ENCODE data around the gene SDK1.

The SDK1 gene

GRCh38 chr7:4166340-4166739 lies 865.3 kb downstream of the SDK1 start:
- H3K27ac ChIP-seq = no peak overlapping the region
- TF ChIP-seq CTCF (IDR thresholded peaks at IDR 0.05) = no peak
- H3K4me2 ChIP-seq (ENCODE audit: low read length) = no peak overlapping the region
- no peak overlapping the region for H3K4me3 ChIP-seq (ENCODE audit: low read depth, low read length)
- H3K4me1 ChIP-seq = no peaks in the 10 kb centered on the region
- H3K9ac ChIP-seq = no peak overlapping the region
- no peak overlapping the region for H2AFZ ChIP-seq
- no peaks in the 10 kb centered on the region for H3K9me3 ChIP-seq (ENCODE audit: control insufficient read depth, low read length)
- H3K36me3 ChIP-seq (ENCODE audit: control insufficient read depth, insufficient read depth, low read length) = no peaks in the 10 kb centered on the region
- H3K79me2 ChIP-seq = no peaks in the 10 kb centered on the region
- H3K27me3 ChIP-seq (ENCODE audit: control insufficient read depth, insufficient read depth, low read length) = no peaks in the 10 kb centered on the region

- Histone ChIP-seq H3K4me1 (no peaks in the 10 kb centered on the region), H3K4me3 (ENCODE audit: low read depth, low read length) (no peak overlapping the region), H3K27me3 (ENCODE audit: control insufficient read depth, insufficient read depth, low read length) (no peaks in the 10 kb centered on the region), H3K9ac (no peak overlapping the region), H3K36me3 (ENCODE audit: control insufficient read depth, insufficient read depth, low read length) (no peaks in the 10 kb centered on the region), H2AFZ (no peak overlapping the region), H3K9me3 (ENCODE audit: control insufficient read depth, low read length) (no peaks in the 10 kb centered on the region), H3K79me2 (no peaks in the 10 kb centered on the region), H3K4me2 (ENCODE audit: low read length) (no peak overlapping the region), H3K27ac (no peak overlapping the region)
- TF ChIP-seq CTCF (IDR thresholded peaks at IDR 0.05) = no peak
Measured at GRCh38 chr7:4166807-4167206, 865.8 kb downstream of the SDK1 start.

- Histone ChIP-seq H3K4me3 (ENCODE audit: low read depth, low read length) (no peak overlapping the region), H3K4me2 (ENCODE audit: low read length) (no peak overlapping the region), H3K79me2 (no peaks in the 10 kb centered on the region), H3K4me1 (no peaks in the 10 kb centered on the region), H3K27me3 (ENCODE audit: control insufficient read depth, insufficient read depth, low read length) (no peaks in the 10 kb centered on the region), H3K36me3 (ENCODE audit: control insufficient read depth, insufficient read depth, low read length) (no peaks in the 10 kb centered on the region), H3K27ac (no peak overlapping the region), H3K9ac (no peak overlapping the region), H2AFZ (no peak overlapping the region), H3K9me3 (ENCODE audit: control insufficient read depth, low read length) (no peaks in the 10 kb centered on the region)
- no peak for TF ChIP-seq CTCF (IDR thresholded peaks at IDR 0.05)
Measured at GRCh38 chr7:4167385-4167910, 866.4 kb downstream of the SDK1 start.

- no peaks in the 10 kb centered on the region for H3K4me1 ChIP-seq
- no peak overlapping the region for H3K4me2 ChIP-seq (ENCODE audit: low read length)
- H3K9ac ChIP-seq = no peak overlapping the region
- no peaks in the 10 kb centered on the region for H3K36me3 ChIP-seq (ENCODE audit: control insufficient read depth, insufficient read depth, low read length)
- no peaks in the 10 kb centered on the region for H3K79me2 ChIP-seq
- H3K27me3 ChIP-seq (ENCODE audit: control insufficient read depth, insufficient read depth, low read length) = no peaks in the 10 kb centered on the region
- no peak overlapping the region for H3K27ac ChIP-seq
- no peak overlapping the region for H2AFZ ChIP-seq
- no peak overlapping the region for H3K4me3 ChIP-seq (ENCODE audit: low read depth, low read length)
- TF ChIP-seq CTCF (IDR thresholded peaks at IDR 0.05) = no peak
- H3K9me3 ChIP-seq (ENCODE audit: control insufficient read depth, low read length) = no peaks in the 10 kb centered on the region
Measured at GRCh38 chr7:4168041-4168440, 867.0 kb downstream of the SDK1 start.

GRCh38 chr7:4168541-4168940 lies 867.5 kb downstream of the SDK1 start:
- Histone ChIP-seq H3K9ac (no peak overlapping the region), H3K4me3 (ENCODE audit: low read depth, low read length) (no peak overlapping the region), H3K4me2 (ENCODE audit: low read length) (no peak overlapping the region), H3K36me3 (ENCODE audit: control insufficient read depth, insufficient read depth, low read length) (no peaks in the 10 kb centered on the region), H3K27me3 (ENCODE audit: control insufficient read depth, insufficient read depth, low read length) (no peaks in the 10 kb centered on the region), H3K79me2 (no peaks in the 10 kb centered on the region), H3K27ac (no peak overlapping the region), H3K4me1 (no peaks in the 10 kb centered on the region), H3K9me3 (ENCODE audit: control insufficient read depth, low read length) (no peaks in the 10 kb centered on the region), H2AFZ (no peak overlapping the region)
- no peak for TF ChIP-seq CTCF (IDR thresholded peaks at IDR 0.05)

All from parathyroid adenoma (tissue), 2 donors.